Effector memory CD8-positive, alpha-beta T cell (primary cell): ENCODE results near the gene SYT5.
A peak's percentile ranks its signal among the peaks of the same experiment; 100 is the strongest.
"Not testable (repeated sequence)": the region's sequence is repeated elsewhere in the genome, so short reads cannot be mapped to it uniquely, and the experiment has no call there.

Source experiments
- ATAC-seq: fragments of 150-1000 bp; cut with Tn5 transposase; replicated peaks from 2 replicates; pipeline ENCODE4 v1.10.0; 2021; ENCODE audit warnings: mild to moderate bottlenecking, moderate library complexity
- DNase-seq, 3 experiments: peaks; one replicate each; pipeline ENCODE4 v3.0.0; 2021
- H3K27ac Mint-ChIP-seq, 2 donors: one replicate each; pipeline ENCODE4 v1.8.0; 2022; ENCODE audit warnings: mild to moderate bottlenecking in 2 of 2, mixed read lengths in 2 of 2, moderate library complexity in 2 of 2
- H3K27me3 Mint-ChIP-seq, 2 donors: one replicate each; pipeline ENCODE4 v1.8.0; 2022; ENCODE audit warnings: mixed read lengths in 2 of 2
- H3K36me3 Mint-ChIP-seq: one replicate; pipeline ENCODE4 v1.8.0; 2022; ENCODE audit warnings: mild to moderate bottlenecking, moderate library complexity, mixed read lengths; ENCODE audit not compliant: insufficient read depth
- H3K4me1 Mint-ChIP-seq, 2 donors: one replicate each; pipeline ENCODE4 v1.8.0; 2022; ENCODE audit warnings: low read depth in 2 of 2, mixed read lengths in 2 of 2
- H3K4me3 Mint-ChIP-seq, 2 donors: one replicate each; pipeline ENCODE4 v1.8.0; 2022; ENCODE audit warnings: mild to moderate bottlenecking in 2 of 2, mixed read lengths in 2 of 2, moderate library complexity in 2 of 2
- H3K9me3 Mint-ChIP-seq, 2 donors: one replicate each; pipeline ENCODE4 v1.8.0; 2022; ENCODE audit warnings: mixed read lengths in 2 of 2

Gene SYT5

DNA sequence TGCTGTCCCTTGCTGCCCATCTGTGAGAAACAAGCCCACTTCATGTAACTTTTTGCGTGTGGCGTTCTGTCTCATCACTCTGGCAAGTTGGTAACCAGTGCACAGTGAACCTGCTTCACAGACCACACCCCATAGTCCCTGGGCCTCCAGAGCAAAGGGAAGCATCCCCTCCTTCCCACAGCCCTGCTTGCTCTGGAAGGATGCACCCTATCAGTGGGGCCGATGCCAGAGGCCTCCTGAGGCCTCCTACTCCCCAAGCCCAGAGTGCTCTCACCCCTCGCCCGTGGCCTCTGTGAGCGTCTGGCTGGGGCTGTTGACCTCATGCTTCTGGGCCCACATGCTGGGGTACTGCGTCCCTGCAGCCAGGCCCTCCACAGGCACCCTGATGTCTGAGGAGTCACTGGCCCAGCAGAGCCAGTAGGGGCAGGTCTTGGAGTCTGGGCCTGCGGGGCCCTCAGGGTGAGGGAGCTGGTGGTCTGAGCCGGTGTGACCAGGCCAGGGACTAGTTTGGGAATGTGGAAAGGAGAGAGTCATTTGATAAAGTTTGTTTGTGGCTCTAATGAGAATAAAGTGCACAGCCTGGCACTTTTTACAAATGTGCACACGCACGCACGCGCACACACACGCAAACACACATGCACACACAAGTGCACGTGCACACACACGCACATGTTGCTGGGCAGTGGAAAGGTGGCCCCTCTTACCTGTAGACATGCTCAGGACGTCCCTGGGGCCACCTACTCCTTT lies 43.4 kb upstream of the SYT5 start:
- H3K36me3 Mint-ChIP-seq, result peaks cover 43% of the 10 kb centered on the region
- H3K9me3 Mint-ChIP-seq, result peaks cover 0 to 2% of the 10 kb centered on the region in 2 donors
- no peaks in the 10 kb centered on the region for H3K27me3 Mint-ChIP-seq
- peak overlapping the region in 1 of 2 donors; percentile 13 for H3K27ac Mint-ChIP-seq
- peaks cover 5 to 6% of the 10 kb centered on the region in 2 donors for H3K4me1 Mint-ChIP-seq
- ATAC-seq, result no peak
- DNase-seq, result no peak
- H3K4me3 Mint-ChIP-seq, result no peak overlapping the region

DNA sequence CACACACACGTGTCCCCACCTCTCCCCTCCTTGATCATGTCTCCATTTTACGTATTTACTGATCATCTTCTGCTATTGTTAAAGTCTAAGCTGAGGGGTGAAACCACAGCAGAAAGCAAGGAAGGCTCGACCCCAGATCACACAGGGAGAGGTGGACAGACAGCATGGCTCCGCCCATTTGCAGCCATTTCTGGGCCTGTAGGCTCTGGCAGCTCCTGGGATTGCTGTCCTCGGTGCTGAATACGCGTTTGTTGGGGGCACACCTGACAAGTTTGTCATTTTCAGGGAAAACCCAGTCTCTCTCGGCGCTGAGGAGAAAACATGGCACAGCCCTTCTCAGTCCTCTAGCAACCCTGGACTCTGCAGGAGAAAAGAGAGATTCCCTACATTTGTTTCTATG lies 40.4 kb upstream of the SYT5 start:
- DNase-seq (no peak), ATAC-seq (no peak)
- no peak overlapping the region for H3K27ac Mint-ChIP-seq
- peaks cover 29% of the 10 kb centered on the region for H3K36me3 Mint-ChIP-seq
- peaks cover 13 to 14% of the 10 kb centered on the region in 2 donors for H3K4me1 Mint-ChIP-seq
- H3K9me3 Mint-ChIP-seq, result peaks cover 2 to 11% of the 10 kb centered on the region in 2 donors
- H3K4me3 Mint-ChIP-seq, result no peak overlapping the region
- peaks cover 0 to 18% of the 10 kb centered on the region in 2 donors for H3K27me3 Mint-ChIP-seq

DNA sequence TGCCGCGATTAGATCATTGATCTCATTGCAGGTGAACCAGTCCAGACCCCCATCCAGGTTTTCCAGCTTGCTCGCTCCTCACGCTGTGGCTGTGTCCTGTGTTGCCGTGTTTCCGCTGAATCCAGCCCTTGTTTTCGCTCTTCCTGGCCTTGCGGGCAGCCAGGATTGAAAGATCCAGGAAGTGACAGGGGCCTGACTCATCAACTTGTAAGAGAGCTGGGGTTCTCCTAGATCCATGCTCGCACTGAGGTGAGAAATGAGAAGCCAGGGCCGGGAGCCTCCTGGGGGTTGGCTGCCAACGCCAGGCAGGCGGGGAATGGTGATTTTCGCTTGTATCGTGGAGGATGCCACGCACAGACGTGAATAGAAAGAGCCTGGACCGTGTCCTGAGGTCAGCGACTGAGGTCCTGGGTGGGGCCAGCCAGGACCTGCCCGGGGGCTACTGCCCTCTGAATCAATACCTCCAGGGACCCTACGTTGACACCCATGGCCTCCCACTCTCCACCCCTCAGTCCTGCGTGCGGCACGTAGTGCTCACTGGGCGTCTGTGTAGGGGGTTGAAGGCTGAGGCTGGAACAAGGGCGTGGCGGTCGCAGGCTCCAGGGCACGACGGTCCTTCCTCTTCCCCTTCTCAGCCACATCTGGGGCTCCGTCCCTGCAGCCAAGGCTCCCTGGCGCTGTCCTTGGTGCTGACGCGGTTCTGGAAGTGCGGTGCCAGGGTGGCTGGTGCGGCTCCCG lies 36.5 kb upstream of the SYT5 start:
- Mint-ChIP-seq H3K4me1 (peaks cover 10% of the 10 kb centered on the region in 2 donors), H3K27ac (peak overlapping the region in 1 of 2 donors; percentile 51), H3K9me3 (peaks cover 2 to 13% of the 10 kb centered on the region in 2 donors), H3K4me3 (peak overlapping the region in 1 of 2 donors; percentile 4), H3K27me3 (peaks cover 0 to 33% of the 10 kb centered on the region in 2 donors), H3K36me3 (peaks cover 6% of the 10 kb centered on the region)
- DNase-seq (peak; percentile 24 to 32 (median 31)), ATAC-seq (peak; percentile 51)

DNA sequence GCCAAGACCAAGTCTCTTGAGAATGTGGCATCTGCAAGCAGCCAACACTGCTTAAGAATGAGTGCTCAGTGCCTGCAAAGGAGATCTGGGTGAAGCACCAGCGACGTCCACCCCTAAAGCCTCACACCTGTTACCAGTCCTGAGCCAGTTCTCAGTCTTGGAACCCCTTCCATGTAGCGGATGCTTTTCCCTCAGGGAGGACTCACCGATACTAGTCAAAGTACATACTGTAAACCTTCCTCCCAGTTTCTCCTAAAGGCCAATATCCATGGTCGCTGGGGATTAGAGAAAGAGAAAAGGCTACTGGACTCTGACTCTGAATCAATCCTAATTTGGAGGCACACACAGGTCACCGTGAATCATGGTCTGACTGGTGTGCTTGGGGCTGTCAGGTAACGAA lies 33.5 kb upstream of the SYT5 start:
- peaks cover 0 to 54% of the 10 kb centered on the region in 2 donors for H3K27me3 Mint-ChIP-seq
- H3K9me3 Mint-ChIP-seq, result peaks cover 0 to 13% of the 10 kb centered on the region in 2 donors
- H3K27ac Mint-ChIP-seq, result no peak overlapping the region
- peaks cover 10% of the 10 kb centered on the region in 2 donors for H3K4me1 Mint-ChIP-seq
- ATAC-seq (no peak), DNase-seq (no peak)
- H3K4me3 Mint-ChIP-seq, result no peak overlapping the region
- H3K36me3 Mint-ChIP-seq, result peaks cover 6% of the 10 kb centered on the region

DNA sequence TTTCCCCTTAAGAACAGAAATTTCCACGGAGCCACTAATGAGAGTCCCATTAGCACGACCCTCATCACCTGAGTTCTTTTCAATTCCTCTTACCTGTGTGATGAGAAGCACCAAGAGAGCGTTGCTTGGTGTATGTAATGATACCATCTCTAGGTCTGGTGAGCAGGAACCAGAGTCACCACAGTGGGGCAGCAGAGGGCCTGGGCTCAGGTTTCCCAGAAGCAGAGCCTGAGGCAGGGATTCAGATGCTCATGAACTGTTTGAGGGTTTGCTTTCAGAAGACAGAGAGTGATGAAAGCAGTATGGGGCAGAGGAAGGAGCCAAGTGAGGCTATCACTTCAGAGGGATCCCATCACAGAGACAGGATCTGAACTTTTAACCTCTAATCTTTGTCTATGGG lies 32.4 kb upstream of the SYT5 start:
- peaks cover 10% of the 10 kb centered on the region in 2 donors for H3K4me1 Mint-ChIP-seq
- no peak overlapping the region for H3K27ac Mint-ChIP-seq
- peaks cover 6% of the 10 kb centered on the region for H3K36me3 Mint-ChIP-seq
- peaks cover under 1 to 56% of the 10 kb centered on the region in 2 donors for H3K27me3 Mint-ChIP-seq
- peaks cover 0 to 13% of the 10 kb centered on the region in 2 donors for H3K9me3 Mint-ChIP-seq
- peak in 1 of 3 experiments; percentile 31 for DNase-seq
- H3K4me3 Mint-ChIP-seq, result no peak overlapping the region
- peak; percentile 31 for ATAC-seq

DNA sequence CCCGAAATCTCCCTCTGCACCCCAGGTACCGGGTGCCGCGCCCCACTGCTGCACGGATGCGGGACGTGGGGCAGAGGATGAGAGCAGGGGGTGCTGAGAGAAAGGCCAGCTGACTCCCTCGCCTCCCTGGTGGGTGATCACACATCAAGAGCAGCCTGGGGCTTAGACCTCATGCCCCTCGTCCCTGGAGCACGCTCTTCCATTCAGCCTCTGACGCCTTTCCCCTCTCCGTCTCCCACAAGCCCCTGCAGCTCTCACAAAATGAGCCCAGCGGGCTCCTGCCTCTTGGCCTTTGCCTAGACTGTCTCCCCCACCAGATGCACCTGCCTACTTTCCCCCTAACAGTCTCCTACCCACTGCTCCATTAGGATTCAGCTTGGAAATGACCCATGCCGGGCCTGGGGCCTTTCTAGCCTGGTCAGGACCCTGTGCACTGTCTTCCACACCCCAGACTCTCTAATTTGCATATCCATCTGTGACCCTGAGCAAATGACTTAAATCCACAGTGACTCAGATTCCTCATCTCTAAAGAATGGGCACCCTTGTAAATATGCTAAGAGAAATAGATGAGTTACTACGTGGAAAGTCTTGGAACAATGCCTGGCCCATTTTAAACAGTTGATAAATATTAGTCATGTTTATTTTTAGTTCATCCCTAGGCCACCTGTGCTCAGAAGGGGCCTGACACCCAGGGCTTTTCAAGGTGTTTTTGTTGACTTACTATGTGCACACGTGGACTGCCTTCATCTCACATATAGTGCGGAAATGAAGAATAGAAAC lies 29.8 kb upstream of the SYT5 start:
- ATAC-seq (no peak), DNase-seq (no peak)
- peaks cover 4 to 5% of the 10 kb centered on the region in 2 donors for H3K4me1 Mint-ChIP-seq
- no peaks in the 10 kb centered on the region for H3K36me3 Mint-ChIP-seq
- no peak overlapping the region for H3K4me3 Mint-ChIP-seq
- peak overlapping the region in 1 of 2 donors; percentile 27 for H3K27ac Mint-ChIP-seq
- peaks cover 18 to 55% of the 10 kb centered on the region in 2 donors for H3K27me3 Mint-ChIP-seq
- H3K9me3 Mint-ChIP-seq, result no peaks in the 10 kb centered on the region

DNA sequence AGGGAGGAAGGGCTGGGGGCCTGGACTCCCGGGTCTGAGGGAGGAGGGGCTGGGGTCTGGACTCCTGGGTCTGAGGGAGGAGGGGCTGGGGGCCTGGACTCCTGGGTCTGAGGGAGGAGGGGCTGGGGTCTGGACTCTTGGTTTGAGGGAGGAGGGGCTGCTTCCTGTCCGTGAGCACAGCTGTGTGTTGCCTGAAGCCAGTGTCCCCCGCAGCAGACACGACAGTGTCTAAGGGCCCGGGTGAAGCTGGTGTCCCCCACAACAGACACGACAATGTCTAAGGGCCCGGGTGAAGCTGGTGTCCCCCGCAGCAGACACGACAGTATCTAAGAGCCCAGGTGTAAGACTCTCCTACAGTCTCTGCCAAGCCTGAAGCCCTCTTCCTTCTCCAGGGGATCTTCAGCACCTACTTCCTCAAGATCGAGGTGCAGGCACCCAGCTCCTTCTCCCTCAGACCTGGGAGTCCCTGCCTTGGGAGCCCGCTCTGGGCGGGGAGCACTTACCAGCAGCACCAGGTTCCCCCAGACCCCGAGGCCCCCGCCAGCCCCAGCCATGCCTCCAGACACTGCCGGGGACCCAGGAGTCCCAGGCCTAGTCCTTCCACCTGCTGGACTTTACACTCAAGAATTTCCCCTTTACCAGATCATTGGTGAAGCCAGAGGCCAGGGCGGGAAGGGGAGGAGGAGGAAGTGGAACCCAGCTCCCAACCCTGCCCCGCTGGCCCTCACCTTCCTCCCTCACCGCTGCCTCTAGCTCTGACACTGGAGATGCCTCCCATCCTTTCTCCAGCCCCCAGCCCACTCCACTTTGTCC lies 29.0 kb upstream of the SYT5 start, which contains the start of gene PTPRH:
Gene PTPRH (minus strand): TSS at position 622 of the 813 bp plus-strand sequence. CDS start 68 bp downstream, at position 554.
- H3K27ac Mint-ChIP-seq, result peak within 1 kb of the TSS in 1 of 2 donors; percentile 27
- no peak for ATAC-seq
- no peaks in the 10 kb centered on the region for H3K9me3 Mint-ChIP-seq

DNA sequence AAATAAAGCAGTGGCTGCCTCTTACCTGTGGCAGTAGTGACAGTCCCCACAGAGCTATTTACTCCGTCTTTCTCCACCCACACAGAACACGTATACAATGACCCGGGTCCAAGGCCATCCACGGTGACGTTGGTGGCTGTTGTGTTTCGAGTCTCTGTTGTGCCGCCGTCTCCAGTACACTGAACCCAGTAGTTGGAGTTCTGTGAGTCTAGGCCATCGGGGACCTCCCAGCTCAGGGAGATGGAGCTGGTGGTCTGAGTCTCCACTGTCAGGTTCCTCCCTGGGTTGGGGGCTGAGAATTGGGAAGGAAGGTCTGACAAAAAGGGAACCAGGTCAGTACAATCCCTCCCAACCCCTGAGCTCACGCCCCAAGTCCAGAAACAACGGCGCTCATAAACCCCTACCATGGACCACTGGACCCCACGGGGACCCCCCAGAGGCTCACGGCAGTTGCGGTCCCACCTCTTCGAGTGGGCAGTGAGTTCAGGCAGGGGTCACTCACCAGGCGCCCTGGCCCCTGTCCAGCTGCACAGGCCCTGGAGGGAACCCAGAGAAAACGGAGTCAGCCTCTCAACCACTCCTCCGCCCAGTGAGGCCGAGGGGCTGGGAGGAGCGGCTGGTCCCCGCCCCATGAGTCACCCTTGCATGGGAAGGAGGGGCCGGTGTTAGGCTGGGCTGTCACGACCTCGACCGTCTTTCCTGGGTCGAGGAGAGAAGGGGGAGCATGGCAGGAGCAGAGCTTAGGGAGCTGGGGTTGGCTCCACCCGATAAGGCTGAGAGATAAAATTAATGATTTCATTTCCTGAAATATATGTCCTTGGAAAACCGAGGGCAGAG lies 26.8 kb upstream of the SYT5 start:
- no peaks in the 10 kb centered on the region for H3K36me3 Mint-ChIP-seq
- DNase-seq, result no peak

More for the DNA sequence above, 29.0 kb upstream of the SYT5 start, which contains the start of gene PTPRH:
- Mint-ChIP-seq H3K36me3 (no peaks in the 10 kb centered on the region), H3K4me1 (peaks cover 4 to 5% of the 10 kb centered on the region in 2 donors), H3K4me3 (no peak within 1 kb of the TSS), H3K27me3 (peaks cover 26 to 63% of the 10 kb centered on the region in 2 donors)
- no peak for DNase-seq

DNA sequence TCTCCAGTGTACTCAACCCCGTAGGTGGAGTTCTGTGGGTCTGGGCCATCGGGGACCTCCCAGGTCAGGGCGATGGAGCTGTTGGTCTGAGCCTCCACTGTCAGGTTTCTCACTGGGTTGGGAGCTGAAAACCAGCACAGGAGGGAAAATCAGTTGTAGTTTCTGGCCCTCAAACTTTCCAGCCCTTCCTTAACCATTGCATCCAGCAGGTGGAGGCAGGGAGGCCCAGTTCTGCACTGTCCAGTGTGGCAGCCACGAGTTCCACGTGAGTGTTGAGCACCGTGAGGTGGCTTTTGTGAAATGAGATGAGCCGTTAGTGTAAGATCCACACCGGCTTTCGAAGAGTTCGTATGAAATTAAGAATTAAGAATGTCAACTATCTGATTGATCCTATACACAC lies 22.1 kb upstream of the SYT5 start:
- H3K9me3 Mint-ChIP-seq, H3K36me3 Mint-ChIP-seq, DNase-seq, H3K27ac Mint-ChIP-seq, H3K4me3 Mint-ChIP-seq, H3K4me1 Mint-ChIP-seq: not testable (repeated sequence)
- ATAC-seq, result peak; percentile 42
- H3K27me3 Mint-ChIP-seq, result peaks cover 68 to 84% of the 10 kb centered on the region in 2 donors

More for the DNA sequence above, 26.8 kb upstream of the SYT5 start:
- H3K9me3 Mint-ChIP-seq, result no peaks in the 10 kb centered on the region
- H3K4me1 Mint-ChIP-seq, result peaks cover 4 to 5% of the 10 kb centered on the region in 2 donors
- ATAC-seq, result peak; percentile 62
- peak overlapping the region in 1 of 2 donors; percentile 55 for H3K4me3 Mint-ChIP-seq
- H3K27me3 Mint-ChIP-seq, result peaks cover 38 to 67% of the 10 kb centered on the region in 2 donors
- H3K27ac Mint-ChIP-seq, result peak overlapping the region in 1 of 2 donors; percentile 91

DNA sequence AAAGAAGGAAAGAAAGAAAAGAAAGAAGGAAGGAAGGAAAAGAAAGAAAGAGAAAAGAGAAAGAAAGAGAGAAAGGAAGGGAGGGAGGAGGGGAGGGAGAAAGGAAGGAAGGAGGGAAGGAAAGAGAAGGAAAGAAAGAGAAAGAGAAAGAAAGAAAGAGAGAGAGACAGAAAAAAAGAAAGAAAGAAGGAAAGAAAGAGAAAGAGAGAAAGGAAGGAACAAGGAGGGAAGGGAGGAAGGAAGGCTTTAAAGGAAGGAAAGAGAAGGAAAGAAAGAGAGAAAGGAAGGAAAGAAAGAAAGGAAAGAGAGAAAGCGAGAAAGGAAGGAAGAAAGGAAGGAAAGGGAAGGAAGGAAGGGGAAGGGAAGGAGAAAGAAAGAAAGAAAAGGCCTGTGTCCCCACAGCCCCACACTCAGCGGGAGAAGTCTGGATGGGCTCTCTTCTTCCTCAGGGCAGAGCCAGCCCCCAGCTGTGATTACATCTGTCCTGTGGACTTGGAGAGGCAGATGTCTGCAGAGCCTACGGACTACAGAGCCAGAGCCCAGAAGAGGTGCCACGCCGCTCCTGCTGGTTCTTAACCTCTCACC lies 19.6 kb upstream of the SYT5 start:
- ATAC-seq (no peak), DNase-seq (no peak)
- H3K36me3 Mint-ChIP-seq, result peaks cover 7% of the 10 kb centered on the region
- H3K4me3 Mint-ChIP-seq, result no peak overlapping the region
- H3K27ac Mint-ChIP-seq, result no peak overlapping the region
- H3K27me3 Mint-ChIP-seq, result peaks cover 55 to 81% of the 10 kb centered on the region in 2 donors
- H3K9me3 Mint-ChIP-seq, result no peaks in the 10 kb centered on the region
- H3K4me1 Mint-ChIP-seq, result no peaks in the 10 kb centered on the region

DNA sequence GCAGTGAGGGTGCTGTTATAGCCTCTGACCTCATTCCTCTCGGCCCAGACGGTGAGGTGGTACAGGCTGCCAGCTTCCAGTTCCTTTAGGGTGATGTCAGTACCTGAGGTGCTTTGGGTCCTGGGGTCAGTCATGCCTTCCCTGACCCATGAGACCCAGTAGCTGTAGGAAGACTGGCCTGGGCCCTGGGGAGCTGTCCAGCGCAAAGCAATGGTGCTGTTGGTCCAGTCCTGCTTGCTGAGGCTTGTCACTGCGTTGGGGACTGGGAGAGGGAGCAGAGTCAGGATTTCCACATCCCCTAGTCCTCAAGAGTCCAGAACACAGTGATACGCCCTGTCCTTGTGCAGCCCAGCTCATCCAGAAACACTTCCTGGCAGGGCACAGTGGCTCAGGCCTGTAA lies 18.6 kb upstream of the SYT5 start:
- Mint-ChIP-seq H3K27me3 (peaks cover 45 to 77% of the 10 kb centered on the region in 2 donors), H3K4me1 (no peaks in the 10 kb centered on the region), H3K27ac (no peak overlapping the region), H3K9me3 (no peaks in the 10 kb centered on the region), H3K36me3 (peaks cover 7% of the 10 kb centered on the region), H3K4me3 (no peak overlapping the region)
- no peak for DNase-seq
- no peak for ATAC-seq
